ENCODE data around the gene IGFBP2.
A peak's percentile ranks its signal among the peaks of the same experiment; 100 is the strongest.

Gene IGFBP2

GRCh38 chr2:216654528-216655052 is 21.4 kb downstream of the IGFBP2 start:
- H3K4me1 ChIP-seq (ENCODE audit: insufficient read depth, poor library complexity, severe bottlenecking), result peaks cover 35% of the 10 kb centered on the region
- H3K36me3 ChIP-seq (ENCODE audit: low read depth), result no peaks in the 10 kb centered on the region; the same call in 1 of the 2 replicates
- ATAC-seq (ENCODE audit: low read depth) (no peak), DNase-seq (ENCODE audit: low spot score) (no peak)
- no peak overlapping the region for H3K27ac ChIP-seq (ENCODE audit: poor library complexity, severe bottlenecking)
- no peaks in the 10 kb centered on the region for H3K9me3 ChIP-seq (ENCODE audit: severe bottlenecking)
- TF ChIP-seq CTCF (IDR thresholded peaks at IDR 0.05; ENCODE audit: poor library complexity, severe bottlenecking), result no peak
- no peaks in the 10 kb centered on the region for H3K27me3 ChIP-seq (ENCODE audit: insufficient read depth, poor library complexity, severe bottlenecking)
- H3K4me3 ChIP-seq (ENCODE audit: severe bottlenecking), result no peak overlapping the region

GRCh38 chr2:216657086-216657855 is 24.1 kb downstream of the IGFBP2 start:
- Histone ChIP-seq H3K4me1 (ENCODE audit: insufficient read depth, poor library complexity, severe bottlenecking) (peaks cover 27% of the 10 kb centered on the region), H3K36me3 (ENCODE audit: low read depth) (peaks cover 14% of the 10 kb centered on the region), H3K27me3 (ENCODE audit: insufficient read depth, poor library complexity, severe bottlenecking) (no peaks in the 10 kb centered on the region), H3K9me3 (ENCODE audit: severe bottlenecking) (no peaks in the 10 kb centered on the region), H3K27ac (ENCODE audit: poor library complexity, severe bottlenecking) (no peak overlapping the region), H3K4me3 (ENCODE audit: severe bottlenecking) (no peak overlapping the region)
- DNase-seq (ENCODE audit: low spot score) (no peak), ATAC-seq (ENCODE audit: low read depth) (no peak)
- no peak for TF ChIP-seq CTCF (IDR thresholded peaks at IDR 0.05; ENCODE audit: poor library complexity, severe bottlenecking)

- H3K27me3 ChIP-seq (ENCODE audit: insufficient read depth, poor library complexity, severe bottlenecking), result no peaks in the 10 kb centered on the region
- TF ChIP-seq CTCF (IDR thresholded peaks at IDR 0.05; ENCODE audit: poor library complexity, severe bottlenecking), result no peak
- peaks cover 22% of the 10 kb centered on the region for H3K4me1 ChIP-seq (ENCODE audit: insufficient read depth, poor library complexity, severe bottlenecking)
- no peak overlapping the region for H3K4me3 ChIP-seq (ENCODE audit: severe bottlenecking)
- H3K27ac ChIP-seq (ENCODE audit: poor library complexity, severe bottlenecking), result peak overlapping the region; percentile 62
- no peaks in the 10 kb centered on the region for H3K9me3 ChIP-seq (ENCODE audit: severe bottlenecking)
- ATAC-seq (ENCODE audit: low read depth) (no peak), DNase-seq (ENCODE audit: low spot score) (no peak)
- H3K36me3 ChIP-seq (ENCODE audit: low read depth), result peaks cover 14% of the 10 kb centered on the region
Measured at GRCh38 chr2:216657980-216658379, 24.8 kb downstream of the IGFBP2 start.

- Histone ChIP-seq H3K4me1 (ENCODE audit: insufficient read depth, poor library complexity, severe bottlenecking) (peaks cover 19% of the 10 kb centered on the region), H3K27ac (ENCODE audit: poor library complexity, severe bottlenecking) (peak overlapping the region; percentile 62), H3K9me3 (ENCODE audit: severe bottlenecking) (no peaks in the 10 kb centered on the region), H3K36me3 (ENCODE audit: low read depth) (peaks cover 14% of the 10 kb centered on the region), H3K27me3 (ENCODE audit: insufficient read depth, poor library complexity, severe bottlenecking) (no peaks in the 10 kb centered on the region), H3K4me3 (ENCODE audit: severe bottlenecking) (no peak overlapping the region)
- no peak for TF ChIP-seq CTCF (IDR thresholded peaks at IDR 0.05; ENCODE audit: poor library complexity, severe bottlenecking)
- peak; percentile 34; the same call in 2 of the 3 replicates for ATAC-seq (ENCODE audit: low read depth)
- no peak for DNase-seq (ENCODE audit: low spot score)
Measured at GRCh38 chr2:216658757-216659156, 25.5 kb downstream of the IGFBP2 start.

GRCh38 chr2:216659276-216659675 is 26.1 kb downstream of the IGFBP2 start:
- Histone ChIP-seq H3K36me3 (ENCODE audit: low read depth) (peaks cover 14% of the 10 kb centered on the region), H3K27me3 (ENCODE audit: insufficient read depth, poor library complexity, severe bottlenecking) (no peaks in the 10 kb centered on the region), H3K9me3 (ENCODE audit: severe bottlenecking) (no peaks in the 10 kb centered on the region), H3K27ac (ENCODE audit: poor library complexity, severe bottlenecking) (peak overlapping the region; percentile 62), H3K4me1 (ENCODE audit: insufficient read depth, poor library complexity, severe bottlenecking) (peaks cover 20% of the 10 kb centered on the region), H3K4me3 (ENCODE audit: severe bottlenecking) (no peak overlapping the region)
- no peak for TF ChIP-seq CTCF (IDR thresholded peaks at IDR 0.05; ENCODE audit: poor library complexity, severe bottlenecking)
- peak; percentile 84 for DNase-seq (ENCODE audit: low spot score)
- ATAC-seq (ENCODE audit: low read depth), result peak; percentile 94
